Keratinocyte (primary cell): ENCODE results near the gene NECTIN4. TPM values are rescaled to one million over a fixed set of nuclear protein-coding genes. Genes with fewer than 3 reads are reported as not detected.

ENCODE experiments used
- DNase-seq: peaks from one replicate; pipeline ENCODE4 v3.0.0-alpha.2; 2011; ENCODE audit warnings: low read depth, missing footprints, low spot score
- FAIRE-seq: peaks from 2 replicates; lab custom pipeline; 2011; peaks lifted over from hg19 to GRCh38; lab: Jason Lieb, UNC
- H2AFZ ChIP-seq: 2 replicates; pipeline ENCODE4 v1.6.0; 2012; ENCODE audit warnings: low read length, control low read depth, inconsistent platforms; ENCODE audit not compliant: control insufficient read depth
- H3K27ac ChIP-seq: 2 replicates; pipeline ENCODE4 v1.5.1; 2011; ENCODE audit warnings: low read length; ENCODE audit not compliant: control insufficient read depth, insufficient read depth
- H3K27me3 ChIP-seq: 3 replicates; pipeline ENCODE4 v1.6.0; 2011; ENCODE audit warnings: low read length; ENCODE audit not compliant: control insufficient read depth, insufficient read depth; ENCODE audit errors: extremely low read depth
- H3K36me3 ChIP-seq, 2 experiments: 2 replicates in 1 of 2; 3 replicates in 1 of 2; pipeline ENCODE4 v1.5.1; 2011; ENCODE audit warnings: low read length in 2 of 2, mild to moderate bottlenecking in 1 of 2; ENCODE audit not compliant: control insufficient read depth in 2 of 2, insufficient read depth in 2 of 2; ENCODE audit errors: extremely low read depth in 1 of 2
- H3K4me1 ChIP-seq: 3 replicates; pipeline ENCODE4 v1.5.1; 2011; ENCODE audit warnings: low read length; ENCODE audit not compliant: control insufficient read depth, insufficient read depth; ENCODE audit errors: extremely low read depth
- H3K4me2 ChIP-seq: 3 replicates; pipeline ENCODE4 v1.6.0; 2011; ENCODE audit warnings: low read depth, low read length; ENCODE audit not compliant: control insufficient read depth, insufficient read depth; ENCODE audit errors: extremely low read depth
- H3K4me3 ChIP-seq, 3 experiments: fragments of 200-600 bp in 1 of 3; sonication (generic) in 1 of 3; 2 replicates in 2 of 3; 3 replicates in 1 of 3; pipeline ENCODE4 v1.5.1; 2011 to 2016; ENCODE audit warnings: low read length in 3 of 3, mild to moderate bottlenecking in 3 of 3, control low read depth in 2 of 3, inconsistent platforms in 1 of 3, low read depth in 1 of 3, mixed read lengths in 1 of 3, mixed run types in 1 of 3, moderate library complexity in 1 of 3; ENCODE audit not compliant: control insufficient read depth in 2 of 3, insufficient read depth in 2 of 3; ENCODE audit errors: extremely low read depth in 1 of 3
- H3K79me2 ChIP-seq: 2 replicates; pipeline ENCODE4 v1.6.0; 2012; ENCODE audit warnings: low read length; ENCODE audit not compliant: control insufficient read depth, insufficient read depth
- H3K9ac ChIP-seq: 3 replicates; pipeline ENCODE4 v1.6.0; 2011; ENCODE audit warnings: low read length; ENCODE audit not compliant: control insufficient read depth, insufficient read depth; ENCODE audit errors: extremely low read depth
- H3K9me1 ChIP-seq: 3 replicates; pipeline ENCODE4 v1.6.0; 2011; ENCODE audit warnings: low read length; ENCODE audit not compliant: control insufficient read depth, insufficient read depth; ENCODE audit errors: extremely low read depth
- H3K9me3 ChIP-seq: 2 replicates; pipeline ENCODE4 v1.5.1; 2012; ENCODE audit warnings: low read depth, low read length; ENCODE audit not compliant: control insufficient read depth
- H4K20me1 ChIP-seq: 3 replicates; pipeline ENCODE4 v1.6.0; 2011; ENCODE audit warnings: low read length; ENCODE audit not compliant: control insufficient read depth, insufficient read depth; ENCODE audit errors: extremely low read depth
- CTCF ChIP-seq, 3 experiments: IDR thresholded peaks in 1 of 3; conservative IDR thresholded peaks in 1 of 3; optimal IDR thresholded peaks in 1 of 3; 2 replicates in 2 of 3; 3 replicates in 1 of 3; pipeline versions ENCODE3 to v1.5.1; 2011; ENCODE audit warnings: low read length in 3 of 3, mild to moderate bottlenecking in 3 of 3, moderate library complexity in 2 of 3, control low read depth in 1 of 3, inconsistent platforms in 1 of 3; ENCODE audit not compliant: insufficient read depth in 2 of 3; ENCODE audit errors: extremely low read depth in 1 of 3
- EZH2 ChIP-seq: IDR thresholded peaks from one replicate; pipeline ENCODE4 v1.6.1; 2012; ENCODE audit warnings: inconsistent platforms, mild to moderate bottlenecking, low read length, moderate library complexity
- dilution Hi-C: fragments of 300-500 bp; cut with MboI; formaldehyde crosslinking; loops from one replicate; pipeline ENCODE4 v1.7.0; 2020; ENCODE audit warnings: low sequenced_read_pairs; ENCODE audit not compliant: extremely low pct_ligation_motif_present
- polyA plus RNA-seq, 5 experiments: library from polyadenylated mRNA; depleted of rRNA in 3 of 5; stranded (reverse) in 3 of 5; stranded (forward) in 1 of 5; unstranded in 1 of 5; fragments of >200 nt; gene quantifications; 1 replicate in 1 of 5; 2 replicates in 3 of 5; 3 replicates in 1 of 5; pipeline versions ENCODE4 v1.2.1 to v1.2.3, GENCODE V29; 2011 to 2012; ENCODE audit warnings: missing spikeins in 2 of 5, low read depth in 1 of 5, low replicate concordance in 1 of 5

Gene NECTIN4
- polyA plus RNA-seq, 1 donor (not counting 4 experiments of a cell fraction or from before 2014, with no cell fraction given), result 8.6 TPM

GRCh38 chr1:161096015-161096414 is 6.7 kb upstream of the NECTIN4 start:
- Histone ChIP-seq H3K27me3 (no peaks in the 10 kb centered on the region), H3K9me3 (no peaks in the 10 kb centered on the region), H3K9me1 (no peaks in the 10 kb centered on the region), H3K27ac (no peak overlapping the region), H2AFZ (no peak overlapping the region), H3K4me3 (no peak overlapping the region), H3K4me1 (peaks cover 44% of the 10 kb centered on the region), H3K4me2 (no peak overlapping the region), H3K9ac (no peak overlapping the region), H4K20me1 (no peaks in the 10 kb centered on the region), H3K79me2 (no peaks in the 10 kb centered on the region), H3K36me3 (peaks cover 12 to 13% of the 10 kb centered on the region in 2 experiments)
- dilution Hi-C loops, result no loop called here
- no peak for FAIRE-seq
- DNase-seq, result no peak
- TF ChIP-seq CTCF (optimal IDR thresholded peaks at IDR 0.05 in 1 of 3, IDR thresholded peaks at IDR 0.05 in 1 of 3, conservative IDR thresholded peaks at IDR 0.05 in 1 of 3; ENCODE audit: extremely low read depth in 1 of 3, insufficient read depth in 2 of 3, low read length in 3 of 3), result no peak
- TF ChIP-seq EZH2, result no peak

GRCh38 chr1:161095230-161095629 is 5.9 kb upstream of the NECTIN4 start:
- Histone ChIP-seq H3K4me1 (peaks cover 44% of the 10 kb centered on the region), H3K9me3 (no peaks in the 10 kb centered on the region), H2AFZ (no peak overlapping the region), H3K79me2 (no peaks in the 10 kb centered on the region), H3K27ac (no peak overlapping the region), H3K36me3 (peaks cover 8% of the 10 kb centered on the region in 2 experiments), H3K9ac (no peak overlapping the region), H4K20me1 (no peaks in the 10 kb centered on the region), H3K4me2 (no peak overlapping the region), H3K27me3 (no peaks in the 10 kb centered on the region), H3K4me3 (no peak overlapping the region), H3K9me1 (no peaks in the 10 kb centered on the region)
- FAIRE-seq (no peak), DNase-seq (no peak)
- dilution Hi-C loops, result no loop called here
- TF ChIP-seq EZH2, result no peak
- TF ChIP-seq CTCF (optimal IDR thresholded peaks at IDR 0.05 in 1 of 3, IDR thresholded peaks at IDR 0.05 in 1 of 3, conservative IDR thresholded peaks at IDR 0.05 in 1 of 3; ENCODE audit: extremely low read depth in 1 of 3, insufficient read depth in 2 of 3, low read length in 3 of 3), result no peak
